ENCODE data around the gene LSAMP.

DNA sequence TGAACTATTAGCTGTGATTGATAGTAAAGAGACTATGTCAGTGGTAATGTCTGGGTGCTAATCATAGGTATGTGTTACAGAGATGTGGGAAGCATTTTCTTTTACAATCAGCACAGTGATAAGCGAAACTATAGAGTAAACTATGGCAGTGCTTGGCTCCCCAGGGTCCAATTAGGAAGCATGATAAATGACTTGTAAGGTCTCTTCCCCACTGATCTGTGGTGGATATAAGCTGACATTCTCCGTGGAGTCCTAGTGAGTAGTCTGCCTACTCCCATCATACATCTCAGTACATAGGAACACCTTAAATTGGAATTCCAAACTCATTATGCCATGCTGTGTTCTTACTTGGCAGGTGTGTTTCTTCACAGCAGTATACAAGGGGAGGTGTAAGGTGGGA, 617.8 kb downstream of the LSAMP start:
- TF ChIP-seq, protein P1, sequence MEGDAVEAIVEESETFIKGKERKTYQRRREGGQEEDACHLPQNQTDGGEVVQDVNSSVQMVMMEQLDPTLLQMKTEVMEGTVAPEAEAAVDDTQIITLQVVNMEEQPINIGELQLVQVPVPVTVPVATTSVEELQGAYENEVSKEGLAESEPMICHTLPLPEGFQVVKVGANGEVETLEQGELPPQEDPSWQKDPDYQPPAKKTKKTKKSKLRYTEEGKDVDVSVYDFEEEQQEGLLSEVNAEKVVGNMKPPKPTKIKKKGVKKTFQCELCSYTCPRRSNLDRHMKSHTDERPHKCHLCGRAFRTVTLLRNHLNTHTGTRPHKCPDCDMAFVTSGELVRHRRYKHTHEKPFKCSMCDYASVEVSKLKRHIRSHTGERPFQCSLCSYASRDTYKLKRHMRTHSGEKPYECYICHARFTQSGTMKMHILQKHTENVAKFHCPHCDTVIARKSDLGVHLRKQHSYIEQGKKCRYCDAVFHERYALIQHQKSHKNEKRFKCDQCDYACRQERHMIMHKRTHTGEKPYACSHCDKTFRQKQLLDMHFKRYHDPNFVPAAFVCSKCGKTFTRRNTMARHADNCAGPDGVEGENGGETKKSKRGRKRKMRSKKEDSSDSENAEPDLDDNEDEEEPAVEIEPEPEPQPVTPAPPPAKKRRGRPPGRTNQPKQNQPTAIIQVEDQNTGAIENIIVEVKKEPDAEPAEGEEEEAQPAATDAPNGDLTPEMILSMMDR (IDR thresholded peaks at IDR 0.05), result no peak
- TF ChIP-seq POLR2A (IDR thresholded peaks at IDR 0.05), result no peak
